Measurements from ENCODE around the gene NFE2.

NFE2 gene

DNA sequence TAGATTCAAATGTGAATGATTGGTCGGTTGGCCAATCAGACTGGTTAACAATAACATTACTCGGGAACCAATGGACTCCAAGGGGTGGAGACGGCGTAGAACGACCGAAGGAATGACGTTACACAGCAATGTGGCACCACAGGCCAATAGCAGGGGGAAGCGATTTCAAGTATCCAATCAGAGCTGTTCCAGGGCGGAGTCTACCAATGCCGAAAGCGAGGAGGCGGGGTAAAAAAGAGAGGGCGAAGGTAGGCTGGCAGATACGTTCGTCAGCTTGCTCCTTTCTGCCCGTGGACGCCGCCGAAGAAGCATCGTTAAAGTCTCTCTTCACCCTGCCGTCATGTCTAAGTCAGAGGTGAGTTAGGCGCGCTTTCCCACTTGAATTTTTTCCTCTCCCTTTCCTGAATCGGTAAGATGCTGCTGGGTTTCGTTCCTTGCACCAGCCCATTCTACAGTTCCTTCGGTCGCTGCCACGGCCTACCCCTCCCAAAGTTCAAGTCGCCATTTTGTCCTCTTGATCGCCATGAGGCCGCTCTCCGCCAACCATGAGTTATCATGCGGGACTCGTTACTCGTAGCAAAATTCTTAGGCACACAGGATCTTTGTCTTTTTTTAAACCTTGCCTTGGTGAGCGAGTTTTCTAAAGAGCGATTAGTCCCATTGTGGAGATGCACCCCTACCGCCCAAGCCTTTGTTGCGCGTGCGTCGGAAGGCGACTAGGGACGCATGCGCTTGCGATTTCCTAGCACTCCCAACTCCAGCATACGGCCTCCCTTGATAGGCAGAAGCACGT is 20.2 kb downstream of the NFE2 start, which contains the start of gene HNRNPA1:
Gene HNRNPA1, plus strand, starts transcription at position 259 of the 793 bp plus-strand sequence. Its CDS starts 82 bp downstream, at position 341.
- H3K27me3 Mint-ChIP-seq, result no peaks in the 10 kb centered on the region
- no peaks in the 10 kb centered on the region for H3K9me3 Mint-ChIP-seq
- H3K4me1 Mint-ChIP-seq (ENCODE audit: low read depth), result peaks cover 73% of the 10 kb centered on the region
- H3K4me3 Mint-ChIP-seq, result no peak within 1 kb of the TSS
- H3K36me3 Mint-ChIP-seq (ENCODE audit: low read depth), result peaks cover 10% of the 10 kb centered on the region
- no peak within 1 kb of the TSS for H3K27ac Mint-ChIP-seq

DNA sequence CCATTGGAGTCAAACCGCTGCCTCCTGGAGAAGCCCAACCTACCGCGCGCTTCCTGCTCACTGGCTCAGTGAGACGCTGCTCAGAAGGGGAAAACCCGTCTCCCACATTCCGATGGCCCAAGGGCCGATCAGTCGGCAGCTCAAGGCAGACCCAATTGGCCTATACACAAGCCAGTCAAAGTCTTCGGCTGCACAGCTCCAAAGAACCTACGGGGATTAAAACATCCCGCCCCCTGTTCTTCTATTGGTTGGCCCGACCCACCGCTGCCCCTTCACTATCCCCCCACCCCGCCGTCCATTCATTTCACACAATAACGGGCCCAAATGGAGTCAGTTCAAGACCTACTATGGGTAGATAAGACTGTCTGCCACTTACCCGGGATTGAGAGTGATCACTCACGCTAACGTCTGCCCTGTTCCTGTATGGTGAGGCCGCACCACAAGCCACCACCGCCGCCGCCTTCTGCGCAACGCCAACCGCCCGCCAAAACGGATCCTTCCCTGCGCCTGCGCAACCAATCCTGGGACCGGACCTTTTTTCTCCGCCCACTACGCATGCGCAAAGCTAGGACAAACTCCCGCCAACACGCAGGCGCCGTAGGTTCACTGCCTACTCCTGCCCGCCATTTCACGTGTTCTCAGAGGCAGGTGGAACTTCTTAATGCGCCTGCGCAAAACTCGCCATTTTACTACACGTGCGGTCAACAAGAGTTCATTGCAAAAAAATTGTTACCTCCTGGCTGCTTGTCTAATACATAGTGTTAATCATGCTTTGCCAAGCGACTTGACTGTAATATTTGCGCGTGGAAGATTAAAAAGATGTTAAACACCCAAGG is 21.0 kb downstream of the NFE2 start, which contains the start of gene CBX5:
Gene CBX5, minus strand, starts transcription at position 491 of the 836 bp plus-strand sequence. CDS start 22,472 bp downstream, outside the sequence.
- Mint-ChIP-seq H3K4me3 (no peak within 1 kb of the TSS), H3K36me3 (ENCODE audit: low read depth) (peaks cover 10% of the 10 kb centered on the region), H3K27me3 (no peaks in the 10 kb centered on the region), H3K4me1 (ENCODE audit: low read depth) (peaks cover 72% of the 10 kb centered on the region), H3K27ac (no peak within 1 kb of the TSS), H3K9me3 (no peaks in the 10 kb centered on the region)

DNA sequence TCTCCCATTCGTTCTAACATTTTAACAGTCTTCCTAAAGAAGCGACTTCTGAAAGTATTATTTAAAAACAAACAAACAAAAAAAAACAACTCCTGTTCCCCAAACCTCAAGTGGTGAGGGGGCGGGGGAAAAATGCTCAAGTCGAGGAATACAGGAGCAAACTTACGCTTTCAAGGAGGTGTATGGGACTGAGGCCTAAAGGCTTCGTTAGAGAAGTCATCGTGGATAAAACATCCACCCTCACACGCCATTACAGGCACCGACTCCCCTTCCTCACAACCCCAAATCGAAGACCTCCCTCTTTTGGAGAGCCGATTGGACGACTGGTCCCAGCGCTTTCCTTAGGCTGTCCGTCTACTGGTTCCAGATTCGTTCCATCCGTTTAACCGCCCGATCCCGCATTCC is 21.6 kb downstream of the NFE2 start:
- Mint-ChIP-seq H3K27ac (no peak overlapping the region), H3K4me3 (no peak overlapping the region), H3K27me3 (no peaks in the 10 kb centered on the region), H3K9me3 (no peaks in the 10 kb centered on the region), H3K4me1 (ENCODE audit: low read depth) (peaks cover 68% of the 10 kb centered on the region), H3K36me3 (ENCODE audit: low read depth) (peaks cover 12% of the 10 kb centered on the region)

DNA sequence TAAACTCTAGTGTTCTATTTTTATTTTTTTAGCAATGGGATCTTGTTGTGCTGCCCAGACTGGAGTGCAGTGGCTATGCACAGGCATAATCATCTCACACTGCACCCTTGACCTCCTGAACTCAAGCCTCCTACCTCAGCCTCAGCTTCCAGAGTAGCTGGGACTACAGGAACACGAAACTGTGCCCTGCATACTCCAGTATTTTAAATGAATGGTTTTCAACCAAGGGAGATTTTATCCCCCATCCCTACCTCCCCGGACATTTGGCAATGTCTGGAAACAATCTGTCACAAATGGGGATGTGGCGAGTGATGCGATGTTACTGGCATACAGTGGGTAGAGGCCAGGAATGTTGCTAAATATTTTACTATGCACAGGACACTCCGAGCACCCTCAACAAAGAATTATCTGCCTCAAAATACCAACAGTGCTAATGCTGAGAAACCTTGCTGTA is 23.0 kb downstream of the NFE2 start:
- H3K36me3 Mint-ChIP-seq (ENCODE audit: low read depth), result peaks cover 26% of the 10 kb centered on the region
- peaks cover 67% of the 10 kb centered on the region for H3K4me1 Mint-ChIP-seq (ENCODE audit: low read depth)
- H3K4me3 Mint-ChIP-seq, result no peak overlapping the region
- no peaks in the 10 kb centered on the region for H3K27me3 Mint-ChIP-seq
- no peaks in the 10 kb centered on the region for H3K9me3 Mint-ChIP-seq
- no peak overlapping the region for H3K27ac Mint-ChIP-seq

DNA sequence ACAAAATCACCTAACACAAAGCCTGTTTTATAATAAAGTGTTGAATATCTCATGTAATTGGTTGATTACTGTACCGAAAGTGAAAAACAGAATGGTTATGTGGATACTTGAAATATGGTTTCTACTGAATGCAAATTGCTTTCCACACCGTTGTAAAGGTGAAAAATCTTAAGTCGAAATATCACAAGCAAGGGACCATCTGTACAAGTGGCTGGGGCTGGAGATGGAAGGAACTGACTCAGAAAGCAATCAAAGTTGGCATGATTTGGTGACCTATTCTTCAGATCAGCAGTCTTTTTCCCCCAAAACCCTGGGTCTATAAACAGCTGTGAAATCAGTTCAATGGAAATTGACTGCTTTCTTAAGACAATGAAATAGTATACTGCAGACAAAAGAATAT is 24.4 kb downstream of the NFE2 start:
- H3K36me3 Mint-ChIP-seq (ENCODE audit: low read depth), result peaks cover 38% of the 10 kb centered on the region
- H3K9me3 Mint-ChIP-seq, result no peaks in the 10 kb centered on the region
- peak overlapping the region; percentile 84 for H3K27ac Mint-ChIP-seq
- H3K4me3 Mint-ChIP-seq, result peak overlapping the region; percentile 53
- no peaks in the 10 kb centered on the region for H3K27me3 Mint-ChIP-seq
- H3K4me1 Mint-ChIP-seq (ENCODE audit: low read depth), result peaks cover 68% of the 10 kb centered on the region

DNA sequence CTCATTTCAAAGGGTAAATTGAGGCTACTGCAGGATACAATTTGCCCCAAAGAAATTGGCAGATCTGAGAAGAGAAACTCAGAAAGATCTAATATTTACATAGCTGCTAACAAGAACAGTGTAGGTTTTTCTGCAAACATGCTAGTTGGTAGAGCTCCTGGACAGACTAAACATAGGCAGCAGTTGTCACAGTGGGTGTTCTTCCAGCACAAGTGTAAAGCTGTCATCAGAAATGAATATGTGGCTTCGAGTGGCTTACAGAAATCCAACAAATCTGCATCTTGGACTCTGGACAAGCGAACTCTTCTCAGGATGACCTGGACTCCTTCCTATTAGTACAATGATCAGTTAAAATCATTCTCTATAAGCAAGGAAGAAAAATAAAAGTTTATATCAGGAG is 26.8 kb downstream of the NFE2 start:
- Mint-ChIP-seq H3K27me3 (no peaks in the 10 kb centered on the region), H3K4me1 (ENCODE audit: low read depth) (peaks cover 81% of the 10 kb centered on the region), H3K4me3 (no peak overlapping the region), H3K36me3 (ENCODE audit: low read depth) (peaks cover 42% of the 10 kb centered on the region), H3K27ac (no peak overlapping the region), H3K9me3 (no peaks in the 10 kb centered on the region)

DNA sequence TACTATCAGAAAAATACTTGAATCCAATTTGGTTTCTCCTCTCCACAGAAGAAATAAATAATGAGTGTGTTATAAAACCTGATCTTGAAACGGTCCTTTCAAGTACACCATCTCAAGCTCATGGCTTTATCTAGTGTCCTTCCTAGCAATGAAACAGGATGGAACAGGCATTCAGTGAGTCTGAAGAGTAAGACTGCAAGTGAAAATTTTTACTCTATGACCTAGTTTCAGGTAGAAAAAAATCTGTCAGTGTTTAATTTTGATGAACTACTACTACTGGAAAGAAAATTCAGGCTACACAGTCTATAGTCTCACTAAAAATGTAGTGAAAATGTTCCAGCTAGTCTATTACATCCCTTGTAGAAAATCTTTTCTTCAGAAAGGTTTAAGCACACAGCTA is 28.6 kb downstream of the NFE2 start:
- Mint-ChIP-seq H3K4me1 (ENCODE audit: low read depth) (peaks cover 67% of the 10 kb centered on the region), H3K9me3 (no peaks in the 10 kb centered on the region), H3K36me3 (ENCODE audit: low read depth) (peaks cover 49% of the 10 kb centered on the region), H3K4me3 (no peak overlapping the region), H3K27me3 (no peaks in the 10 kb centered on the region), H3K27ac (no peak overlapping the region)

DNA sequence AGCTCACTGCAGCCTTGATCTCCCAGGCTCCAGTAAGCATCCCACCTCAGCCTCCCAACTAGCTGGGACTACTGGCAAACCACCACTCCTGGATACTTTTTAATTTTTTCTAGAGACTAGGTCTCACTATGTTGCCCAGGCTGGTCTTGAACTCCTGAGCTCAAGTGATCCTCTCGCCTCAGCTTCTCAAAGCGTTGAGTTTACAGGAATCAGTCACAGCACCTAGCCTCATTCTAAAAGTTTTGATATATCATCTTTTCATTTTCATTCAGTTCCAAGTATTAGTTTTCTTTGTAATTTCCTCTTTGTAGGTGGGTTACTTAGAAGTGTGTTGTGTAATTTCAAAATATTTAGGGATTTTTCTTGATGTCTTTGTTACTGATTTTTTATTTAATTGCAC is 30.5 kb downstream of the NFE2 start:
- H3K4me1 Mint-ChIP-seq (ENCODE audit: low read depth), result peaks cover 48% of the 10 kb centered on the region
- no peak overlapping the region for H3K4me3 Mint-ChIP-seq
- peaks cover 46% of the 10 kb centered on the region for H3K36me3 Mint-ChIP-seq (ENCODE audit: low read depth)
- H3K27ac Mint-ChIP-seq, result peak overlapping the region; percentile 69
- H3K9me3 Mint-ChIP-seq, result no peaks in the 10 kb centered on the region
- H3K27me3 Mint-ChIP-seq, result no peaks in the 10 kb centered on the region

DNA sequence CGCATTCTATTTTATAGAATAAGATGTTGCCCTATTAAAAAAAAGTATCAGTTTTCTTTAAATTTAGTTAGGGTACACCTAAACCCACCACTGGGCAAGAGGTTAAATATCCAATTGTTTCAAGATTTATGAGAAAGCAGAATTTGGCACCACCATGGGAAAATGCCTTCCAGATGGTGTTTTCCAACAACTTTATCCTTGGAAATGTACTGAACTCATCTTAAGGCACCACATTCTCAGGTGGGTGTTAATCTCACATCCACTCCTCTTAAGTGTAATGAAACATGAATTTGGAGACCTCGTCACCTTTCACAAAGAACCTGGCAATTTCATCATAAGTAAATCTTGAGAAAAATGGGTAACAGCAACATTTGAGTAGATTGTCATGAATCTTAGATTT is 34.0 kb downstream of the NFE2 start:
- Mint-ChIP-seq H3K27me3 (no peaks in the 10 kb centered on the region), H3K9me3 (no peaks in the 10 kb centered on the region), H3K36me3 (ENCODE audit: low read depth) (peaks cover 23% of the 10 kb centered on the region), H3K27ac (no peak overlapping the region), H3K4me3 (no peak overlapping the region), H3K4me1 (ENCODE audit: low read depth) (peaks cover 22% of the 10 kb centered on the region)

DNA sequence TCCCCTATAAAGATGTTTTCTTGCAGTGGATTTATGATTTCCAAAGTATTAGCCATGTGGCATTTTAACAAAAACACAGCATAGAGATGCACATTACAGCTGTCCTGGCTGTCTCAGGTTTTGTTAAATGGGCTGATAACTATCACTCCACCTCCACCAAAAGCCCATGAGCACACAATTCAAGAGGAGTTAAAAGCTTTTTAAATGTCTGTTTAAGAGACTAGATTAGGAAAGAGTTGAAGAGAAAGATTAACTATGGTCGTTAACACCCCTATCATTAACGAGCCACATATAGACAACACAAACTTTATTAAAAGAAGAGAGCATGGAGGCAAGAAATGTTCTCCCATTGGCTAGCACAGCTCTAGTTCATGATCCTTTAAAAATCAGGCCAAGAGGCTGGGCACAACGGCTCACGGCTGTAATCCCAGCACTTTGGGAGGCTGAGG is 35.4 kb downstream of the NFE2 start:
- Mint-ChIP-seq H3K36me3 (ENCODE audit: low read depth) (peaks cover 17% of the 10 kb centered on the region), H3K4me1 (ENCODE audit: low read depth) (peaks cover 18% of the 10 kb centered on the region), H3K9me3 (no peaks in the 10 kb centered on the region), H3K27ac (no peak overlapping the region), H3K4me3 (no peak overlapping the region), H3K27me3 (no peaks in the 10 kb centered on the region)

DNA sequence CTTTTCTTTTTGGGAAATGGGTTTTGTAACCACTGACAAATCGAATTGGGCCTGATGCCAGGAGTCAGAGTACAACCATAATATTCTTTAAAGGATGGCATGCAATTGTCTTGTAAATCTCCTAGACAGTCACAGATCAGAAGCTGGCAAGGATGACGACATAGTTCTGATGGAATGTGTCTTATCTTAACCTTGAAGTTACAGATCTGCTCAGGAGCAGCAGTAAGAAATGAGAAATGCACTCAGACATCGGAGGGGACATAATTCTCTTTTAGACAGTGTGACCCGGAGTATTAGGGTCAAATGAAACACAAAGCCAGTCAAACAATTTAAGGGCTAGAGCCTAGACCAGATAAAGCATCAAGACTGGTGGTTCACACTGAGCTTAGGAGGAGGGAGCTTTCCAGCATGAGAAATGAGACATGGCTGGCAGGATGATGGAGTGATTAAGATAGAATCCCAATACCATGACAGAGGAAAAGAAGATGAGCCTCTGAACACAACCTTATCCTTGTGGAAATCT is 38.4 kb downstream of the NFE2 start:
- Mint-ChIP-seq H3K4me3 (no peak overlapping the region), H3K27me3 (no peaks in the 10 kb centered on the region), H3K27ac (no peak overlapping the region), H3K36me3 (ENCODE audit: low read depth) (peaks cover 21% of the 10 kb centered on the region), H3K9me3 (no peaks in the 10 kb centered on the region), H3K4me1 (ENCODE audit: low read depth) (peaks cover 43% of the 10 kb centered on the region)

DNA sequence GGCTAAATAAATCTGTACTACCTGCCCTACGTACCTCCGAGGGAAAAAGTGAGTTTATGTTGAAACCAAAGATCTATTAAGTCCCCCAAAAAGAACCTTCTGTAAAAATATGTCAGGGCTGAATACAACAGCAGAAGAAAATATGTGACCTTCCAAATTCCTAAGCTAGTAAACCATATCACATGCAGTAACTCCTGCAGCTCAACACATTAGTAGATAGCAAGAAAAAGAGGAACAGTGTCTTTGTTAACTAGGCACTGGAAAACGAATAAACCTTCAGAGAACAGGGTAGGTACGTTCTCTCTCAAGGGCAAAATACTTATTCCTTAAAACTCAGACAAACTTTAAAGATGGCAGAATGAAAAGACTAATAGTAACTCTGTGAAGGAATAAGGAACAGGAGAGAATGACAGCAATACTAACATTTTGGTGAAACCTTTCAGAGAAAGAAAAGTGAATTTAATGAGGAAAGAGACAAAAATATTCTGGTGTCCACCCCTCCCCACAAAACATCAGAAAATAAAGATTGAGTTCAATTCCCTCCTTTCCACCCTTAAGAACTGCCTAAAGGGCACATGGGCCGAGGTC is 38.9 kb downstream of the NFE2 start:
- H3K4me3 Mint-ChIP-seq, result no peak overlapping the region
- H3K9me3 Mint-ChIP-seq, result no peaks in the 10 kb centered on the region
- peaks cover 23% of the 10 kb centered on the region for H3K36me3 Mint-ChIP-seq (ENCODE audit: low read depth)
- H3K4me1 Mint-ChIP-seq (ENCODE audit: low read depth), result peaks cover 43% of the 10 kb centered on the region
- no peaks in the 10 kb centered on the region for H3K27me3 Mint-ChIP-seq
- H3K27ac Mint-ChIP-seq, result no peak overlapping the region

DNA sequence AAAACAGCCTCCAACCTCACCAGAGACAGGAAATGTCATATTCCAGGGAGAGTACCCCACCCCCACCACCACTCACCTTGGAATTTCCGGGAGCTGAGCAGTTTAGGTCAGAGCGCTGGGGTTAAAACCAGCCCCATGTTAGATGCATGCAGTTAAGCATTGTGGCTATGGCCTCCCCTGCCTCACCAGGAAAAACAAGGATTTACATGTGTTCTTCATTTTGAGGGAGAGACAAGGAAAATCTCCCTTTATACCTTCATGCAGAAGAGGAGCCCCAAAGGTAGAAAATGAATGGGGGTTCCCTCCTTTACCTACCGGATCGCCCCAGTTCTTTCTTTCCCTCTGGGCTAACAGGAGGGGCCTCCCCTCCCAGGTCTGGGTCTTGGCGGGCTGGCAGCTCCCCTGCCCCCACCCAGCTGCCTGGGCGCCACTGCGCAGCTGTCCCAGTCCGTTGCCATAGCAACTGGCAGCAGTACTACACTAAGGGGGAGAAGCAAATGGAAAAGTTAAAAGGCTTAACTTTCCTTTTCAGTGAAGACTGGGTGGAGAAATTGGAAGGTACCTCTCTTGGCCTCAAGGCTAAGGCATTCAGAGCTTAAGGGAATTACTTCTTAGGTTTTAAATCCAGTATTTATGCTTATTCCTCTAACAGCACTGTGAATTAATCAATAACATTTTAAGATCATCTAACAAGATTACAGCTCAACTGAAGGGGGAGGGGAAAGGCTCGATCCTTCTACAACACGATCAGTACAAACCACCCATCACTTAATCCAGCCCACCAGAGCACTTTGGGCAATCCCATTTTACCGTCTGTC is 41.4 kb downstream of the NFE2 start:
- Mint-ChIP-seq H3K27me3 (no peaks in the 10 kb centered on the region), H3K9me3 (no peaks in the 10 kb centered on the region), H3K4me3 (peak overlapping the region; percentile 85), H3K27ac (peak overlapping the region; percentile 95), H3K4me1 (ENCODE audit: low read depth) (peaks cover 43% of the 10 kb centered on the region), H3K36me3 (ENCODE audit: low read depth) (peaks cover 32% of the 10 kb centered on the region)

DNA sequence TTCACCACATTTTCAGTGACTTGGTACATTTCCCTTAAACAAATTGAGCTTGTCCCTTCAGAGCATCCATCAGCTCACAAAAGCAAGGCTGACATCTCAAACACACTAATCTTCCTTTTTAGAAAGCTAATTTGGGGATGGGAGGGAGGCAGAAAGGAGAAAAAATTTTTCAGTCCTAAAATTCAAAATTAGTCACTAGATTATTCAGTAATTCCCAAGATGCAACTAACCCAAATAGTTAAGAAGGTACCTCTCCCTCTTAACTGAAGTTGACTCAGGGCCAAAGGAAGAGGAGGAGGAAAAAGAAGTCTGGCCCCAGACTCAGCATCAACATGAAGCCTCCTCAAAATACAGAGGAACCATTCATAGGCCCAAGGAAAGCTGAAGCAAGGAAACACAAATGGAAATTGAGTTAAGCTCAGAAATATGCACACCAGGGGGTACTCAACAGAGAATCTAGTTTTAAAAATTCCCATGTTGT is 42.6 kb downstream of the NFE2 start:
- Mint-ChIP-seq H3K27ac (peak overlapping the region; percentile 74), H3K9me3 (no peaks in the 10 kb centered on the region), H3K4me1 (ENCODE audit: low read depth) (peaks cover 43% of the 10 kb centered on the region), H3K36me3 (ENCODE audit: low read depth) (peaks cover 38% of the 10 kb centered on the region), H3K27me3 (no peaks in the 10 kb centered on the region), H3K4me3 (peak overlapping the region; percentile 60)

All from stimulated activated naive CD8-positive, alpha-beta T cell treated with anti-CD3 and anti-CD28 coated beads, Interleukin-15, Interleukin-2, amounts not matched to agents 100 ng/mL and 50 ng/mL, for 24 hours (primary cell).